HG02642 (cell line): ENCODE measurements around the gene ADAMTS2.

ENCODE experiments used
- ATAC-seq: cut with Tn5 transposase; IDR thresholded peaks from one replicate; pipeline ENCODE4 v1.9.1; 2021; ENCODE audit warnings: mild to moderate bottlenecking; ENCODE audit not compliant: unreplicated experiment, poor library complexity

ADAMTS2 gene

DNA sequence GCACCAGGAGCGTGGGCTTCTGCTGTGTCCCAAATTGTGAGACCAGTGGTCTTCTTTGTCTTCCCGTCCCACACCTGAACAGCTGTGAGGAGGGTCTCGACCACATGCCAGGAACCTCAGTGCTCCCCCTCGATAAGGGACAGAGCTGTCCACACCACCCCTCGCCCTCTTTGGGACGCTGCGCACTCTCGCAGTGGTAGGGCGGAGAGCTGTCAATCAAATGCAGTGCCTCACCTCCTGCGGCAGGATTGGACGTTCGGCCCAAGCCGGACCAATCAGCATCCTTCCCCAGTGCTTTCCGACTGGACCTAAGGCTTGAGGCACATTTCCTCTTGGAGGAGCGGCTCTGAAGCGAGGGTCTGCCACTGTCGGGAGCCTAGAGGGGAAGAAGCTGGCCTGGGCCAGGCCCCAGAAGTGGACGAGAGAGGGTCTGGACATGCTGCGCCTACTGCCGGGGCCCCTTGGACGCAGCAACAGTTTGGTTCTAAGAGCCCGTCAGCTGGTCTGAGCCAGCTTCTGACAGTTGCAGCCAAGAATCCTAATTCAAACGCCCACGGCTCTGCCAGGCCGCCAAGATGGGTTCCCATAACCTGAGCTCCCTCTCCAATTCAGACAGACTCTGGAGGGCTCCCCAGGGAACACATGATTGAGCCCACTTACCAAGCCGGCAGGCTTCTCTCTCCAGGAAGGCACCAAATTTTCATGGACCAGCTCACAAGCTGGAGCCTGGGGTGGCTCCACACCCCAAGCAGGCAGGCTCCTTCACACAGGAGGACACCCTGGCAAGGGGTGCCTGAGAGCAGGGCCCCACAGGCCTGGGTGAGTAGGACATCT, 28.1 kb upstream of the ADAMTS2 start:
- no peak for ATAC-seq

DNA sequence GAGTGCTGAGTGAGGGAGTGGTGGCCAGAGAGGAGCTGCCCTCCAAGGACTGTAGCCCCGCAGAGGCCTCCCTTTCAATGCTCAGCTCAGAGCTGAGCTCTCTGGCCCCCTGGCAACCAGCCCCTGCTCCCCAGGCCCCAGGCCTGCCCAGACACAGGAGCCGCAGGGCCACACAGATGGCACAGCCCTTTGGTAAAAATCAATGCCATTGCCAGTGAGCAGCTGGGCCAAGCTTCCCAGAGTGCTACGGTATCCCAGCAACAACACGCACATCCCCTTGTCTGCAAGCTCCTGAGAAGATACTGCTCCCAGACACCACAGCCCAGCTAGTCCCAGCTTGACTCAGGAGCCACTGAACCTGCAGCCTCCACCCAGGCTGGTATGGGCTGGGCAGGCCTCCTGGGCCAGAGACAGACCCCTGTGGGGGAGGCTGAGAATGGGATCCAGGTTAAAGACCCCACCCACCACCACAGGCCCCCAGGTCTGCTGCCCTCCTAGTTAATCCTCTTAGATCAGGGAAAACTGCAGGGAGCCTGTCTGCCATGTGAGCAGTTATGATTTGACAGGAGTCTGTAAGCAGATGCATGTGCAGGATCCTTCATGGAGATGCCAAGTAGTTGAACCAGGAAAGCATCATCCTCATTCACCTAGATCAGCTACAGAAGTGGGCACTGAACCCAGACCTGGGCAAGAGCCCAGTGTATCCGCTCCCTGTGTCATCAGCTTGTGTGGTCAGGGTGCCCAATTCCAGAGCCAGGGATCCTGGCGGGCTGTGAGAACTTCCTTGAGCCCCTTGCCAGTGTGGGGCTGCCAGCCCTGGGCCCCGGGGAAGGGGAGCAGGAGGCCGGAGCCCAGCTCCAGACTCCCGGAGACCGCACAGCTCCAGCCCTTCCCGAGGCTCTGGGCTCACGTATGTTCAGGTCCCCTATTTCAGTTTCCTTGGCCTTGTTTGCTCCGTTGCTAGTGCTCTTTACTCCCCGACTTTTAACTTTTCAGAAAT, 26.7 kb upstream of the ADAMTS2 start:
- no peak for ATAC-seq

DNA sequence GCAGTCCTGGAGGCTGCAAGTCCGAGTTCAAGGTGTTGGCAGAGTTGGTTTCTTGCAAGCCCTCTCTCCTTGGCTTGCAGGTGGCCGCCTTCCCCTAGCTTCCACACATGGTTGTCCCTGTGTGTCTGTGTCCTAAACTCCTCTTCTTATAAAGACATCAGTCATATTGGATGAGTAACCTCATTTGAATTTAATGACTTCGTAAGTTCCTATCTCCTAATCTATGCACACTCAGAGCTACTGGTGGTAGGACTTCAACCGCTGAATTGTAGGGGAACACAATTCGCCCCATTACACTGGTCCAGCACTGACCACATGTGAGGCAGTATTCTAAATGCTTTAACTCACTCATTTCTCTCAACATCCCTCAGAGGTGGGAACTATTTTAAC, 25.9 kb upstream of the ADAMTS2 start:
- ATAC-seq, result no peak

DNA sequence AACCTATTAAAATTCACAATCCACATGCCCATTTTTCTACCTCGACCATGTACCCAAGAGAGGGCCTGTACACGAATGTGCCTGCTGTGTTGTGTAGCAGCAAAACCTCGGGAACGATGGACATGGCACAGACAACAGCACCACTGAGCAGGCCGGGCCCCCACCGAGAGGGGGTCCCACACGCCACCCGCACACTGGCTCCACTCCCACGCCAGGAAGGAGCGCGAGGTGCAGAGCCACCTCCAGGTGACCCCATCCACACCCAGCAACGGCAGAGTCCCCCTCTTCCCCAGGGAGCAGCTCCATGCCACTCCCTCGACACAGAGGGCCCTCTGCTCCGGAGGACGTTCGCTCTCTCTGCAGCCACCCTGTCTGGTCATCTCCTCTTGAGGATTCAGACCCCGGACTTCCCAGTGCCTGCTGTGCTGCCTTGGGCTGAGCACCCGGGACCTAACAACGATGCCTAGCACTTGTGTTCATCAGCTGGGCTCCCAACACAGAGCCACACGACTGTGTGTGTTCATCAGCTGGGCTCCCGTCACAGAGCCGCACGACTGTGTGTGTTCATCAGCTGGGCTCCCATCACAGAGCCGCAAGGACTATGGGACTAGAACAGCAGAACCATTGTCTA, 25.3 kb upstream of the ADAMTS2 start:
- no peak for ATAC-seq

DNA sequence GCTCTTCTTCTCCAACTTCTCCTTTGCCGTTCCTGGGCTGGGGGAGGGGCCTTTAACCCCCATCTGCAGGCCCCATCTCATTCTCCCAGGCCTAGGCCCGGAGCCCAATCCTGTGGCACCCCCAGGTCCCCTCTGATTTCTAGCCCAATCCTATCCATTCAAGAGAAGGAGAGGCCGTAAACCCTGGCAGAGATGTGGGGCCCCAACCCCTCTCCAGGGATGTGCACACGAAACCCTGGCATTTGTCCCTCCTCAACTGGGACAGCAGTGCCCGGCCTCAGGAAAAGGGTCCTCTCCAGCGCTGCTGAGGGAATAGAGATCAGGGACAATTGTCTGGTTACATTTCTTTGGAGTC, 24.2 kb upstream of the ADAMTS2 start:
- ATAC-seq, result no peak

DNA sequence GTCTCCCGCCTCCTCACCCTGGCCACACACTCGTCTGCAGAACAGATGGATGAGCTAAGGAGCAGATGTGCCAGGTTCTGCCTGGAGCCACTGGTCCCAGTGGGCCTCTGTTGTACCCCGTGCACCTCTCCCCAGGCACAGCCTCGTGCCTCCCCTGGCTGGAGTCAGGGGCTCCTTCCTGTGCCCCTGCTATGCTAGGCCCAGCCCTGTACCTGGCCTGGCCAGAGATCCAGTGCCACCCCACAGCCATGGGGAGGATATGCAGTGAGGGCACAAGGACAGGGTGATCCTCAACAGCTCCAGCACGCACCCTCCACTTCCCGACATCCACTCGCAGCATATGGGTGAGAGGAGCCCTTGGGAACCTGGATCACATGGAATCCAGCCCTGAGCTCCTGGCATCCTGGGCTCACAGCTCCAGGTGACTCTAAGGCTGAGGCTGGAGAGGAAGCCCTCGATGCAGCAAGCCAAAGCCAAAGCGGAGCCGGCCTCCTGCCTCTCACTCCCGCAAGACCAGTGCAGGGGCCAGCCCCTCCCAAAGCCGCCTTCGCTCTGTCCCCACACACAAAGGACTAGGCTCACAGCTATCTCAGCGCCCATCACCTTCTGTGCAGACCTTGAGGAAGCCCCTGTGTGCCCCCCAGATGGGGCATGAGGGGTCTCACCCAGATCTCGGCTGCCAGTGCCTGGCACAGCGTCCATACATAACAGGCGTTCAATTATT, 23.7 kb upstream of the ADAMTS2 start:
- no peak for ATAC-seq

DNA sequence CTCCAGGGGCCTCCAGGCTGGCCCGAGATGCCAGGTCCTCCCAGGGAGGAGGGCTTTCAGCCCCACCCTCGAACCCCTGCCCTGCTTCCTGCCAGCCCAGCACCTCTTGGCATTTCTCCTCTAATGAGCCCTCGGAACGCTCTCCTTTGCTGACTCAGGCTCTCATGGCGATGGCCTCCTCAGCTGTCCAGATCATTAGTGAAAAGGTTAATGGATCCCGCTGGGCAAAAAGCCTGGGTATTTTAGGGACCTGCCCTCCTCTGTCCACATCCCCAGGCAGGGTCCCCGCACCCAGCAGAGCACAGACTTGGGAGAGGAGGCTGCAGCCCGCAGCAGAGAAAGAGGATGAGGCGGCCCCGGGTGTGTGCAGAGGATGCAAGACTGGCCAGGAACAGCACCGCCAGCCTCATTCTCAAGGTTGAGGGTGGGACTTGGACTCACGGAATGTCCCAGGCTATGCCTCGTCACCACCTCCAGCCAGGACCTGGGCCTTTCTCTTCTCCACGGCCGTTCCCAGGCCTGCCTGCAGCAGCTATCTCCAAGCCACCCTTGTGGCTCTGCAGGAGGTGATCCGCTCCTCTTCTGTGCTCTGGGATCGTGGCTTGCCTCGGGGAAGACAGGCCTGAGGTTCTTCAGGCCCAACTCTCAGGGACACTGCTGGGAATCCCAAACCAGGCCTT, 23.0 kb upstream of the ADAMTS2 start:
- ATAC-seq, result no peak

DNA sequence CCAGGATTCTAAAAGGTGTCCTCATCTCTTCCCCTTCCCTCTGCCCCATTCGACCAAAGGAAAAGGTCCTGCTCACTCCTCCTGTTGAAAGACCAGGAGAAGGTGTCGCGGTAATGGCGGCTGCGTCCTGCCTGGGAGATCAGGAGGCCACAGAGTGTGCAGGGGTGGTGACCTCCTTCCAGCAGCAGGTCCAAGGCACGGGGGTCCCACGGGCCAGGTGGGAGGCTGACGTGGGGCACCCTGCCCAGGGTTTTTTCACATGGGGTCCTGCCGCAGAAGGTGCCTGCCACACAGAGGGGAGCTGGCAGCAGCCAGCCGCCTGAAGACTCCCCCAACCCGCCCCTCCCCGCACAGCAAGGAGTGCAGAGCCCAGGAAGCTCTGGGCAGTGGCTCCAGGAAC, 22.2 kb upstream of the ADAMTS2 start:
- ATAC-seq, result no peak

DNA sequence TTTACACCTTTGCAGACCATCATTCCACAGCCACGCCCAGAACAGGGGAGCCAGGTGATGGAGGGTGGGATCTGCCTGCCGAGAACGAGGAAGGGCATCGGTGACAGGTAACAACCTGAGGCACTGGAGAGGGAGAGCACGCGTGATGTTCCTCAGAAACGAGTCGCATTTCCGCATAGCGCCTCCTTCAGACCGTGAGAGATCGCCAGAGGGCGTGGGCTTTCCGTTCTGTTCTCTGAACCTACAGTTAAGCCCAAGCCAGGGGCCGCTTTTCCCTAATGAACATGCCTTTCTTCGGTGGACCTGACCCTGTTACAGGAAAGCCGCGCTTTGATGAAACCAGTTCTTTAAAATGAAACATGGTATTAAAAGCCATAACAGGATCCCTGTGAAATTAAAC, 17.1 kb upstream of the ADAMTS2 start:
- ATAC-seq, result no peak

DNA sequence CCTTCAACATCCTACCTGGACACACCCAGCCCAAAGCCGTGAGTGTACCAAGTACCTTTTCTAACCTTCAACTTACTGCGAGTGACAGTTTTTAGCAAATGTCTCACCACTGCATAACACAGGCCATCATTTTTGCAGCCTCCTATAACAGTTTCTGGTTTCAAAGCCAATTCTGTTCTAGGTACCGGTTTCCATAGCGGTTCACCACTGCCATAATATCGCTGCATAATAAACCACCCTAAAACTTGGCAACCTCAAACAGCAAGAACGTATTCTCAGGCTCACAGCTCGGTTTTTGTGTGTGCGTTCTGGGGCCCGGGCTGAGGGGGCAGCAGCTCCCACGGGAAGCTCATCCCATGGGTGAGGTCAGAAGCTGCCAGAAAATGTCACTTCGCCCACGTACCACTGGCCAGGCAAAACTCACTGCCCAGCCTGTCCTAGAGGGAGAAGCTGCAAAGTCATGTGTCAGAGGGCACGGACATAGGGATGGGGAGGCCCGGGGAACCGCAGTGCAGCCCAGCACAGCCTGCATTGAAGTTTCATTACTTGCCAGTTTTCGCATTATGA, 15.9 kb upstream of the ADAMTS2 start:
- ATAC-seq, result no peak

DNA sequence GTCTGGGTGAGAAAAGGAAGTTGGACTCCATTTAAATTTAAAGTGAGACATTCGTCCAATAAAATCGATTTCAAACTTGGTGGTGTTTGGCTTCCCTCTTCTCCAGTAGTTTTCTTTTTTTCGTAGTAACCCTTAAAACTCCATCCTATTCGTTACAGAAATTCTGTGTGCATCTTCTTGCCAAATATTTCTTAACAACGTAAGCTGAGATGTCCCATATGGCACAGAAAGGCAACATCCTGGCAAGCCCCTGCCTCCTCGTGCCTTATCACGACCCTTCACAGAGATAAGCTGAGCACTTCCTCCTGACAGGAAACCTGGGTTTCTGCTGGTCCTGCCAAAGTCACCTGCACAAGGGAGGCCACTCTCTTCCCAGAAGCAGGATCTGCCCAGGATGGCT, 11.8 kb upstream of the ADAMTS2 start:
- ATAC-seq, result no peak

DNA sequence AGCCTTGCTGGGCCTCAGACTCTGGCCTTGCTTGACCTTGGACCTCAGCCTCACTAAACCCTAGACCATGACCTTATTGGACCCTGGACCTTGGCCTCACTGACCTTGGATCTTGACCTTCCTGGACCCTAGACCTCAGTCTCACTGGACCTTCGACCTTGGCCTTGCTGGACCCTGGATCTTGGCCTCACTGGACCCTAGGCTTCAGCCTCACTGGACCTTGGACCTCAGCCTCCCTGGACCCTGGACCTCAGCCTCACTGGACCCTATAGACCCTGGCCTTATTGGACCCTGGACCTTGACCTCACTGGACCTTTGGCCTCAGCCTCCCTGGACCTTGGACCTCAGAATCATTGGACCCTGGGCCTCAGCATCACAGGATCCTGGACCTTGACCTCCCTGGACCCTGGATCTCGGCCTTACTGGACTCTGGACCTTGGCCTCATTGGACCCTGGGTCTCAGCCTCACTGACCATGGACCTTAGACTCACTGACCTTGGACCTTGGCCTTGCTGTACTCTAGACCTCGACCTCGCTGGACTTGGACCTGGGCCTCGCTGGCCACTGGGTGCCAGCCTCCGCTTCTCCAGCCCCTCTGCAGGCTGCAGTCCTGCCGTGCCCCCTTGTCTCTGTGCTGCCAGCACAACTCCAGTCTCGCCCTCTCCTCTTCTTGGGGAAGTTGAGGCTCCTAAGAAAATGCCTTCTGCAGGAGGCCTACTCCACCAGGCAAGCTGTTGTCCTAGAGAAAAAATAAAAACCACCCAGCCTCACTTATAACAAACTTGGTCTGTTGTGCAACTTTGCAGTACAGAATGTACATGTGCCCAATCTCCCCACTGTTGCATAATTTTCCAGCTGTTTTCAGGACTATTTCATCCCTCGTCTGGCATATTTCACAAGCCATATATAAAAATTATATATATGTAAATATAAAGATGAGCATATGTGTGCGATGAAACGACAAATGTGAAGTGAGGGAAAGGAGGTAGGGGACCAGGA, 11.0 kb upstream of the ADAMTS2 start:
- no peak for ATAC-seq

DNA sequence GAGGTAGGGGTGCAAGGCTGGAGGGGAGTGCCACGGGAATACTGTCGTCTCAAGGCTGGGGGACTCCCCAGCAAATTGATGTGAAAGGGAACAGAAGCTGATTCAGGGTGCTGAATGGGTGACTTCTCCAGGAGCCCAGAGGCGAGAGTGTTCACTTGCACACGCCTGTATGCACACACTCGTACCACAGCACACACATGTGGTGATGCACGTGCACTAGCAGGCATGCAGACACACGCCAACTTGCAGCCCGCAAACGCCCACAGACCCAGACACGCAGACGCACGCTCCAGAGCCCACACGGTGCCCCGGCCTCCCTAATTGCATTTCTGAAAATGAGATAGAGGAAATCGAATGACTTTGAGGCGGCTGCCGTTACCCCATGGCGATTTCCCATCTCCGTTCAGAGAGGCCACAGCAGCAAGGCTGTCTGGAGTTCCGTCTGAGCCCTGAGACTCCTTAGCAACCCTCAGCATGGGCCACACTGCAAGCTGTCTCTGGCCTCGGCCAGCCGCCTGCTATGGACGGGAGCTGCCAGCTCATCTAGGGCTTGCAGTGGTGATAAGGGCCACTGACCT, 9.1 kb upstream of the ADAMTS2 start:
- ATAC-seq, result no peak

DNA sequence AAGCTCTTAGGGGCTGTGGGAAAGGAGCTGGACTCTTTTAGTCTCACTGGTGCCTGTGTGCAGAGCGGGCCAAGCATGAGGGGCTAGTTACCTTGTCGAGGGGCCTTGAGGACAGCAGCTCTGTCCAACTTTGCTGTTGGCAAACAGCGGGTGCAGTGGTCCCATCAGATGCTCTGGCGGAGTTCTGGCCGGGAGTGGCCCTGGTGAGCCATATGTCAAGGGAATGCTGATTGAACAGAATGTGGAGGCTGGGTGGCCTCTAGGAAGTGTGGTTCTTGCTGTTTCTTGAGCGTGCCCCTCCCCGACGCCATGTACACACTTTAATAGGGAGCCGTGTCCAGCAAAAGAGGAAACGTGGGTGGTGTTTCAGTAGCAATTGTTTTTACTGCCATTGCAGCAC, 3.6 kb upstream of the ADAMTS2 start:
- ATAC-seq, result no peak

DNA sequence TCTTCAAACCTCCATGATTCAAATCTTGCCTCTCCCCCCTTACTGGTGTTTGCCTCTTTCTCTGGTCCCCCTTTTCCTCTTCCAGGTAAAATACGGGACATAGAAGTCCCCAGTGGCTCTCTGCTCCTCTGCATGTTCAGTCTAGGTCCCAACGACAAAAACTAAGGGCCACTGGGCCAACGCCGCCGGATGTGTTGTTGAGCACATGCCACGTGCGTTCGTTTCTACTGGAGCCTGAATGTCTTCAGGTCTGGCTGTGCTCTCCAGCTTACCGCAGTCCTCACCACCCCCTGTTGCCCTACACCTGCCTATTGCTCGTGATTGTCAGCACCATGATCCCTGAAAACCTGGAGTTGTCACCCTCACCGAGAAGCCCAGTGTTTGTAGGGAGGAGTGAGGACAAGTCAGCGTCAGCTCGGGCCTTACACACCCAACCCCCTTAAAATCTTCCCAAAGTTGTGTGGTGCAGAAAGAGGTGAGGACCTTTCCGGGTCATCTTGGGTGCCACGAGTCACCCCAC, 2.8 kb upstream of the ADAMTS2 start:
- ATAC-seq, result no peak

DNA sequence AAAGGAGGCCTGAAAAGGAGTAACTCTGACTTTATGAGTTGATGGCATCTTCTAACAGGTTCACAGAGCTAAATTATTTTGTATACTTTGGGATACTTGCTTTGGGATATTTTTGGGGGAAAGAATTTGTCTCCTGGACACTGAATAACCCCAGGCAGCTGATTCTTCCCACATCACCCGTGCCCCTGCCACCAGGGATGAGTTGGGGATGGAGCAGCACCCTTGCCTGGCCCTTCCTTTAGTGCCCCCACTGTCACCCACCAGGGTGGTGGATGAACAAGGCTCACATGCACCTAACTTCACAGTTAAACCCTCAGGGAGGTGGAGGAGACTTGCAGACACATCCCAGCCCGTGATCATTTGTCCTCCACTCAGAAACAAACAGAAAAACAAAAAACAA, 2.3 kb upstream of the ADAMTS2 start:
- no peak for ATAC-seq

DNA sequence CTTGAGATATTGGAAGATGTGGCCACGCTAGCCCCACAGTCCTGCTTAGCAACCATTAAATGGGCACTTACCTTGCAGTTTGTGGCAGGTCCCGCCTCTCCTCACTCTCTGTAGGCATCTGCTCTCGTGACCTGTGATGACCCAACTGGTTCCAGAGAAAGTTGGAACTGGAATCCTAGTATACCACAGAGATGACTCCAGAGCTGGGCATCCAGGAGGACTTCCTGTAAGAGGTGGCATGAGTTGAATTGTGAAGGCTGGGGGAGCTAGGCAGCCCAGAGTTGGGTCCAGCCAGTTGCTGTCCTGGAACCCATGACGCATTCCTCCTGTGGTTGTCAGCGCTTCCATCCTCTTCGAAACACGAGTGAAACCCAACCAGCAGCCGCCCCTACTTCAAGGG, 1.6 kb upstream of the ADAMTS2 start:
- ATAC-seq, result no peak

DNA sequence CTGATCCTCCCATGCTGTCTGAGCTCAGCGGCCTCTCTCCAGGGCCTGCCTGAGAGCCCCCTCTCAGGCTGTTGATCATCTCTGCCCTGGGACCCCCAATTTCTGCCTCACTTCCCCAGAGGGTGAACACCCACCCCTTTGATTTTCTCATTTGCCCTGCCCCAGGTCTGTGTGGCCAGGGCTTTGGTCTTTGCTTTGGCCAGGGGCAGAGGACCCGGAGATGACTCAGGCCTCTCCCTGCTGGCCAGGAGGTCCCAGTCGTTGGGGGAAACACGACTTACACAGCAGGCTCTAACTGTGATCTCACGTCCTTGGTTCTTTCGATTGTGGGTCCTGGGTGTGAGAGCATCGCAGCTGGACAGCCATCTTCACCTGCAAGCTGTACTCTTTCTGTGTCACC, 1.1 kb upstream of the ADAMTS2 start:
- ATAC-seq, result no peak
